ENCODE measurements around the gene MGARP.

MGARP gene

DNA sequence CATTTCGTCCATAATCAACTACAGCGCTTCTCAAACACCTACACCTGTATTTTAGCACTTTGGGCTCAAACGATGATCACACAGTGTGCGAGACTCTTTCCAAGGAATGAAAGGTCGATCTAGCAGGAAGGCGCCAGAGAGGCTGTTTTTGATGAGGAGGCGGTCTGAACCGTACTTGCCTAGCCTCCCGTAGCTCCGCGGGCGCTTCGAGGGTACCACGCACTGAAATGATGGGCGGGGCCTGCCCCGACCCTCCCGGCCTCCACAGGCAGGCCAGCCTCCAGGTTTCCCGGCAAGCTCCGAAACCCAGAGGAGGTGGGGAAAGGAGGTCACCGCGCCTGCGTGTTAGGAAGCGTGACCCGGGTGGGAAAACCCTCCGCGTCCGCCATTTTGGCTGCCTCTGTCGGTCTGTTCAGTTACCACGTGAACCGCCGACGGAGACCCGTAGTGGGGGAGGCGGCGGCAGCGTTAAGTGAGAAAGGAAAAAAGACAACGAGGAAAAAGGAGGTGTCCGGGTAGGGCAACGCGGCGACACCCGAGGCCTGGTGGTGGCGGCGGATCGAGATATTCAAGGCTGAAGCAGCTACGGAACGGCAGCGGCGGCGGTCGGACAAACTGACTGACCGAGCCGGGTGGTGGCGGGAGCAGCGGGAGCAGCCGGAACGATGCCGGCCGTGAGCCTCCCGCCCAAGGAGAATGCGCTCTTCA, 21.2 kb upstream of the MGARP start, which contains the start of gene NAA15:
Gene NAA15, plus strand, starts transcription at position 393 of the 708 bp plus-strand sequence. Its CDS starts 273 bp downstream, at position 666.
- TF ChIP-seq GATA2 (IDR thresholded peaks at IDR 0.05; ENCODE audit: low read depth, low read length) (0 out of 2 replicates have a peak, but pooled peaks have one; percentile 7), GATA3 (IDR thresholded peaks at IDR 0.05; ENCODE audit: low read depth, low read length) (no peak)

DNA sequence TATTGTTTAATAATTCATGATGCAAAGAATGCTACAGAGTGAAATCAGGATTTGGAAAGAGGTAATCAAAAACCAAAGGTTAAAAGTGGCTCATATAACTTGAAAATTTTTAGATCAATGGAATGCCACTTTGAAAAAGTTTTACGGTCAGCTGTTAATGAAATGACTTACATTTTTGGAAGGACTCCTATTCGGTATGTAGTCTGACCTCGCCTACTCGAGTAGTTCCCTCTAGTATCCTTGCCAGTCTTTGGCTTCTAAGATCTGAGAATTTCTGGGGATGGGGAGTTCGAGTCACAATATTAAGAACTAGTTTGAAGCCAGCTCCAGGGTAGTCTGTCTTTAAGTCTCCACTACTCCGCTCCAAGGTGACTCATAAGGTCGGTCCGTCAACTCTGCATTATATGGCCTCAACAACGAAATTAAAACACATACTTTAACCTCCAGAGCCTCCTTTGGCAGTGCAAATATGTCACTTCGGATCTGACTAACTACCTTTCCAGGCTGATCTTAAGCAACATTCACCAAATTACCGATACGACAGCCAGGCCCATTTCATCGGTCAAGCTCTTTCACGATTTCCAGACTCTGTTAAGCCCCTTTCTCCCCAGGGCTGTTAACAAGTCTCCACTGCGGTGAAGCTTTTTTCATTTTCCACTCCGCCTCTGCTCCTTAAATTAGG, 20.5 kb upstream of the MGARP start:
- TF ChIP-seq GATA3 (IDR thresholded peaks at IDR 0.05; ENCODE audit: low read depth, low read length), result no peak
- no peak for TF ChIP-seq GATA2 (IDR thresholded peaks at IDR 0.05; ENCODE audit: low read depth, low read length)

DNA sequence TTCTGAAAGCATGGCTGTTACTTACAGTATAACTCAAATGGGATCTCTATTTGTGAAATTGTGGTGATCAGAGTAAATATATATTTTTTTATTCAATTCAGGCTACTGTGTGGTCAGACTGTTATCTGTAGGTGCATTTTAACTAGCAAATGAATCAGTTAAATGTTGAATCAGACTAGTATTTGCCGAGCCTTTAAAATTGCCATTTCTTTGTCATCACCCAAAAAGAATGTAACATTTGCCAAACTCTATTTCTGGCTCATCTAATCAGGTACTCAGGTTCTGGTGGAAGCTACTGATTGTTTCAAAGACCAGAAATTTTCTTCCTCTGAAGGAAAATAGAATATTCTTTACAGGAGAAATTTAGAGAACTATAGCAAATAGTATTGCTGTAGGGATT, 19.5 kb upstream of the MGARP start:
- TF ChIP-seq GATA3 (IDR thresholded peaks at IDR 0.05; ENCODE audit: low read depth, low read length), result no peak
- TF ChIP-seq GATA2 (IDR thresholded peaks at IDR 0.05; ENCODE audit: low read depth, low read length), result no peak

DNA sequence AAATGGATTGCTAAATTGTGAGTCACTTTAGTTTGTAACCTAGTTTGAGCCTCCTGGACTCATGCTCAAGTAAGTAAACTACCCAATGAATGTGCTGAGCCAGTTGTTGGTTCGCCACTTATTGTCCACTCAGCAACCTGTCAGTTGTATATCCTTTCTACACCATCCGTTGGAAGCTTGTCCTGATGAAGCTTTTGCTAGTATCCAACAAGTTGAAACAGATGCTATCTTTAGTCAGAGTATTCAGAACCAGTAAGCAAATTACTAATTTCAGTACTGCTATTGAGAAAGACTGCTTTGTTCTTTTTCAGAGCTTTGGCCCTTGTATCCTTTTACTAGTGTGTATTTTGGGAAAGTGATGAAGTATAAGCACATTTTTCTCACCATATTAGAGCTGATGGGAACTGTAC, 17.0 kb upstream of the MGARP start:
- TF ChIP-seq GATA3 (IDR thresholded peaks at IDR 0.05; ENCODE audit: low read depth, low read length) (no peak), GATA2 (IDR thresholded peaks at IDR 0.05; ENCODE audit: low read depth, low read length) (no peak)

DNA sequence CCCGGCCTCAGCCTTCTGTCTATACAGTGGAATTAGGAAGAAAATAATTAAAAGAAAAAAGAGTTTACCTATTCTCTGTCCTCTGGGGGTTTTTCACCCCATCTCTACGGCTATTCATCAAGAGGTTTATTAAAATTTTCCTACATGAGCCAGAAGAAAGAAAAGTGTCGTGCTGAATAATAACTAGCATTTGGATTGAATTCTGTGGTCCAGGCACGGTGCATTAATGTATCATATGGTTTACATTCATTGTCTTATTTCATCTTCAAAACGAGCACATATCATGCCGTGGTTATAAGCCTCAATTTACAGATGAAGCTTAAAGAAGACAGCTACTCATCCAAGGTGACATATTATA, 15.9 kb upstream of the MGARP start:
- no peak for TF ChIP-seq GATA3 (IDR thresholded peaks at IDR 0.05; ENCODE audit: low read depth, low read length)
- TF ChIP-seq GATA2 (IDR thresholded peaks at IDR 0.05; ENCODE audit: low read depth, low read length), result no peak

DNA sequence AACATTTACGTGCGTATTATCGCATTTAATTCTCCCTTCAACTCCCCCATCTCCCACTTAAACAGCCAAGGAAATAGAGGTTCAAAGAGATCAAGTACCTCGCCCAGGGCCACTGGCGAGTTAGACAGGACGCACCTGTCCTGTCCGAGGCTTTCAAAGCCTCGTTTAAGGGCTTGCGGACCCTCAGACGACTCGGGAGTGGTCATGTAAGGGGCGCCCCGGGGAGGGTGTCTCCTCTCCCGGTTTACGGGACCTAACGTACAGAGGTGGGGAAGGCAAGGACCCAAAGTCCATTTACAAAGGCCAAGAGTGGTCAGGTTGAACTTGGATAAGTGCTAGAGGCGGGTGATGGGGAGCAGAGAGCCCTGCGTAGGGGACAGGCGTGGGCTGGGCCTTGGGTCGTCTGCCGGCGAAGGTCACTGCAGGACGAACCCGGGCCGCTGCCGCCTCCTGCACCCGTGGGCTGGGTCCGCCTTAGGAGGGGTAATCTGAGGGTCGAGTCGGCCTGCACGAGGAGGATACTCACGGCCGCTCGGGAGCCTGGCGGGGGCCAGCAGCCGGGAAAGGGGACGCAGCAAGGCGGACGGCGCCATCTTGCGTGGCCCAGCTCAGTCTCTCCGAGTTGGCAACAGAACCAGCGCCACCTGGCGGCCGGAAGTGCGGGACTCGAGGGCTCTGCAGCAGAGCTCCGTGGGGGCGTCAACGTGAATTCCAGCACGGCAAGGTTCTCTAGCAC, 15.3 kb upstream of the MGARP start:
- TF ChIP-seq GATA3 (IDR thresholded peaks at IDR 0.05; ENCODE audit: low read depth, low read length), result no peak
- TF ChIP-seq GATA2 (IDR thresholded peaks at IDR 0.05; ENCODE audit: low read depth, low read length), result no peak

DNA sequence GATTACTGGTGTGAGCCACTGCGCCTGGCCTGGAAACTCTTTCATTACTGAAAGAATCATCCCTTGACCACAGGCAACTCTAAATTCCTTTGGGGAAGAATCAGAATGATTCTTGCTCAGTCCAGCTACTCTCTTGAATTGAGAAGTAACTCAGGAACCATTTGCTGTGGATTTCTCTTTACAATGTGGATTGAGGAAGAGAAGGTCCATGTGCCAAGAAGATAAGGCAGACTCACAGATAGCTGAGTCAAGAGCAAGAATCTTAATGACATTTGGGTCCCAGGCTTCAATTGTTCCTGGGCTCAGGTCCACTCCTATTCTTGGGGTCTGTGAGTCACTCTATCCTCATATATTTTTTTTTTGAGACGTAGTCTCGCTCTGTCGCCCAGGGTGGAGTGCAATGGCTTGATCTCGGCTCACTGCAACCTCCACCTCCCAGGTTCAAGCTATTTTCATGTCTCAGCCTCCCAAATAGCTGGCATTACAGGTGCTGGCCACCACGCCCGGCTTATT, 6.2 kb upstream of the MGARP start:
- no peak for TF ChIP-seq GATA2 (IDR thresholded peaks at IDR 0.05; ENCODE audit: low read depth, low read length)
- no peak for TF ChIP-seq GATA3 (IDR thresholded peaks at IDR 0.05; ENCODE audit: low read depth, low read length)

DNA sequence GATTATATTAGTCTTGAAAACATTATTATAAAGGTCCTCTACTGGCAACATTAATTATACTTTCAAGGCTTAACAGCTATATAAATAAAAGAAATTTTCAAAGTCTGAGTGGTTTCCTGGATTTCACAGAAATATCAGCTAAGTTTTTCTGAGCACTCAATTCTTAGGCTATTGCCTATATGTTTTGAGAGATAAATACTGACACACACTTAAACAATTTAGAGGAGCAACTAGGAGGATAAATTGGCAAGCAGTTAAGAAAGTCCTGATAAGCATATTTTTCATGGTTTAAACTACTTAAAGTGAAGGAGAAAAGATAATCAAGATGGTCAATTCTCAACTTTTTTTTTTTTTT, 2.7 kb upstream of the MGARP start:
- TF ChIP-seq GATA2 (IDR thresholded peaks at IDR 0.05; ENCODE audit: low read depth, low read length) (no peak), GATA3 (IDR thresholded peaks at IDR 0.05; ENCODE audit: low read depth, low read length) (no peak)

DNA sequence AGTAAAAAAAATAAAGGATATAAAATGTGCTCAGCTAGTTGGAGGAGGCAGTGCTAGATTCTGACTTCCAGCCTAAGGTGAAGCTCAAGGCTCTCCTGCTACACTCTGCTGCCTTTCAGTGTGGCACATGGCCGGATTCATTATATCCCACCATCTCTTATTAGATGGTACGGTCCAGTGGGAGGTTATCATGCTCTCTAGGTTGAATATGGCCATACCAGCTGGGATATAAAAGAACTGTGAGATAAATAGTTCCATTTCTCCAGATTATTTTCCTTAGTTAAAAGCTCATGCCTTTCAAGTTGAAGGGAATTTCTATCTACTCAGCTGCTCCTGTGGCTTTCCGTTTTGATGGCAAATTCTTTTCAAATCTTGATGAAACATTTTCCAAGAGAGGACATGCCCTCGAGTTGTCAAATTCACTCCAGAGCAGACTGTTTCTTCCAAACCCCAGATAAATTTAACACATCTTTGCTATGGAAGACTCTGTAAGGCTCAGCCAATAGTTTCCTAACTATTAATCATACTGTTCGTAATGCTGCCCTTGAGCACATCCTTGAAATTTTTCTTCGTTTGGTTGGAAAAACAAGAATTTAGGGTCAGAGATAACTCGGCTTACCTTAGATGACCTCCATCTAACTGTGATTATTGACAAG, 2.2 kb upstream of the MGARP start:
- no peak for TF ChIP-seq GATA2 (IDR thresholded peaks at IDR 0.05; ENCODE audit: low read depth, low read length)
- no peak for TF ChIP-seq GATA3 (IDR thresholded peaks at IDR 0.05; ENCODE audit: low read depth, low read length)

DNA sequence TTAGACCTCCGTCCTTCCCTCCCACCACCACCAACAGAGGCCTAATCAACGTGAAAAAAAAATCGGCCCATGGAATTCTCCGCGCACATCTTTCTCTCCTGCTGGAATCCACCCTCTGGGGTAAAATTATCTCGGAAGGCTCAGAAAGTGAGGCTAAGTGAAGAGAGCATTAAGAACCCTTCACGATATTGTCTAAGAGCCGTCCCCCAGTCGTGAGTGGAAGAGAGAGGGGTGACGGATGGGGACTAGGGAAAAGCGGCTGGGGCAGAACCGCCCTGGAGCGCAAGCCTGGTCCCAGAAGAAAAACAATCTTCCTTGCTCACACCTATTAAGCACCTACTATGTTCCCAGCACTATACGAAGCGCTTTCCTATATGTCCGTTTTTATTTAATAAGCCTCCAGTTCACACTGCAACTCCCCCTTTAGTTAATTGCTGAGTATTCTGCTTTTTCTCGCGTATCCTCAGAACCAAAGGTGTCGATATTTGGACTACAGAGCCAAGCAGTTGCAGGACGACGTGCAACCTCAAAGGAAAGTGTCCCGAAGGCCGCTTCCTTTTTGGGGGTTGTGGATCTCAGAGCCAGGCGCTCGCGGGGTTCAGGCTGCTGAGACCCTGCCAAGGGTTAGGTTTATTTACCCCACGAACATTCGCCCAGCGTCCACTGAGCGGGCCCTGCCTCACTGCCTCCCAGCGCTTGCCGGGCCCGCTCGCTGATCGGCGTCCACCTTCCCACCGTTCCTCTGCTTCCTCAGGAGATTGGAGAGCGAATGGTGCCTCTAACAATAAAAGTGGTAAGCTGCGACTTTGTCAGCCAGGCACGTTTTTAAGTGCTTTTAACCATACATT, 889 bp downstream of the MGARP start:
- TF ChIP-seq GATA3 (IDR thresholded peaks at IDR 0.05; ENCODE audit: low read depth, low read length) (no peak), GATA2 (IDR thresholded peaks at IDR 0.05; ENCODE audit: low read depth, low read length) (no peak)

DNA sequence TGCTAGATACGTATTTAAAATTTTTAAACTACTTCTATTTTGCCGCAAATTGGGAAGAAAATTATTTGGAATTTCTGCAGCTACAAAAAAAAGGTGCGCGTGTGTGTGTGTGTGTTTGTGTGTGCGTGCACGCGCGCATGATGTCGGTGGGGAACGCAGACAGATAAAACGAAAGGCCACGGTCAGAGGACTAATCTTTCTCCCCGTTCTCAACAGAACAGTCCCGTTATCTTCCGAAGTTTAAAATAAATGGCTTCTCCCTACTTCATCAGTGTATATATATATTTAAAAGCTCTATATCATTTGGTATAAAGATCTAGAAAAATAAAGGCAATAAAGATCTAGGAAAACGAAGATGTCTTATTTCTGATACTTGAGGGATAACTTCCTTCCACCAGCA, 1.5 kb downstream of the MGARP start:
- no peak for TF ChIP-seq GATA2 (IDR thresholded peaks at IDR 0.05; ENCODE audit: low read depth, low read length)
- TF ChIP-seq GATA3 (IDR thresholded peaks at IDR 0.05; ENCODE audit: low read depth, low read length), result no peak

DNA sequence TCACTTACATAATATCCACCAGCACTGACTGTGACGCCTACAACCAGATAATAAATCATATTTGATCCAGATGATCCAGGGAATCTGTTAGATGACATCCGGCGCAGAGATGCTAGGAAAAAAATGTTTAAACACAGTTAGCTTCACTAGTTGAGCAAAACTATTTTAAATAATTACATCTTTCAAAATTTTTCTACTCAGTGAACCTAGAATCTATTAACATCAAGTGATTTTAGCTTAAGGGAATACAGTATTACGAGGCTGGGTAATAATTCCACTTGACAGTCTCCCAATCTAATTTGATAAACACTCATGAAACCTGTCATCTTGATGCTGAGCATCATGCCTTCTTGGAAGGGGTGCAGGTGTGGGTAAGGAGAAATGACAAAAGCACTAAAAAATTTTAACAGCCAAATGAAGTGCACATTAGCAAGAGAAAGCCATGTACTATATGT, 4.7 kb downstream of the MGARP start:
- TF ChIP-seq GATA2 (IDR thresholded peaks at IDR 0.05; ENCODE audit: low read depth, low read length), result 0 out of 2 replicates have a peak, but pooled peaks have one; percentile 6
- TF ChIP-seq GATA3 (IDR thresholded peaks at IDR 0.05; ENCODE audit: low read depth, low read length), result 0 out of 2 replicates have a peak, but pooled peaks have one; percentile 31

DNA sequence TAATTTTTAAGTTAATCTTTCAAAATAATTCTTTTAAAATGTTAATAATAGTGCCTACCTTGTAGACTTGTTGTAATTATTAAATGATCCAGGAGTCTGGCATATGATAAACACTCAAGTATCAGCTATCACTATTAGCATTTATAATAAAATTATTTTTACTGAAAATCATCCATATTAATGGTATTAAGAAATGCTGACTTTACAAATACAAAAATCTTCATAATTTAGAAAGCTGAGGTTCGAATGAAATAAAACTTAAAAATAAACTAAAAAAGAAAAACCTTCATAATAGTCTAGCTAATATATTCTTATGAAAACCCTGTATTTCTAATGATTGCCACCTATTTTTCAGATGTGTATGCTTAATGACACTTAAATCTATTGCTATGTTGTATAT, 5.2 kb downstream of the MGARP start:
- no peak for TF ChIP-seq GATA3 (IDR thresholded peaks at IDR 0.05; ENCODE audit: low read depth, low read length)
- TF ChIP-seq GATA2 (IDR thresholded peaks at IDR 0.05; ENCODE audit: low read depth, low read length), result no peak

Data from SH-SY5Y (cell line).